Tibial nerve (tissue), 3 donors: ENCODE measurements around the gene SRSF4.

Experiments
- EP300 ChIP-seq, 2 donors: sonication (generic); formaldehyde crosslinking; IDR thresholded peaks; one replicate each; pipeline ENCODE4 v1.6.1; 2017; ENCODE audit warnings: antibody characterized with exemption in 2 of 2, mild to moderate bottlenecking in 1 of 2
- POLR2A ChIP-seq, 2 donors: fragments of 450-650 bp; IDR thresholded peaks; one replicate each; pipeline ENCODE4 v1.6.1; 2017; ENCODE audit warnings: antibody characterized with exemption in 2 of 2, mild to moderate bottlenecking in 2 of 2, moderate library complexity in 2 of 2

- TF ChIP-seq POLR2A (IDR thresholded peaks at IDR 0.05), result no peak
- no peak for TF ChIP-seq EP300 (IDR thresholded peaks at IDR 0.05)
Measured at GRCh38 chr1:29126198-29126597, 55.5 kb downstream of the SRSF4 start.
